ENCODE measurements around the gene PLCB2. TPM values are rescaled to one million over a fixed set of nuclear protein-coding genes. Genes with fewer than 3 reads are reported as not detected.
A peak's percentile ranks its signal among the peaks of the same experiment; 100 is the strongest.

The PLCB2 gene
- total and polyA plus RNA-seq, 9 of the 15 experiments (the other 6 are each of a cell fraction or from before 2014, with no cell fraction given): 0.37 to 12.3 (median 8.0) TPM

DNA sequence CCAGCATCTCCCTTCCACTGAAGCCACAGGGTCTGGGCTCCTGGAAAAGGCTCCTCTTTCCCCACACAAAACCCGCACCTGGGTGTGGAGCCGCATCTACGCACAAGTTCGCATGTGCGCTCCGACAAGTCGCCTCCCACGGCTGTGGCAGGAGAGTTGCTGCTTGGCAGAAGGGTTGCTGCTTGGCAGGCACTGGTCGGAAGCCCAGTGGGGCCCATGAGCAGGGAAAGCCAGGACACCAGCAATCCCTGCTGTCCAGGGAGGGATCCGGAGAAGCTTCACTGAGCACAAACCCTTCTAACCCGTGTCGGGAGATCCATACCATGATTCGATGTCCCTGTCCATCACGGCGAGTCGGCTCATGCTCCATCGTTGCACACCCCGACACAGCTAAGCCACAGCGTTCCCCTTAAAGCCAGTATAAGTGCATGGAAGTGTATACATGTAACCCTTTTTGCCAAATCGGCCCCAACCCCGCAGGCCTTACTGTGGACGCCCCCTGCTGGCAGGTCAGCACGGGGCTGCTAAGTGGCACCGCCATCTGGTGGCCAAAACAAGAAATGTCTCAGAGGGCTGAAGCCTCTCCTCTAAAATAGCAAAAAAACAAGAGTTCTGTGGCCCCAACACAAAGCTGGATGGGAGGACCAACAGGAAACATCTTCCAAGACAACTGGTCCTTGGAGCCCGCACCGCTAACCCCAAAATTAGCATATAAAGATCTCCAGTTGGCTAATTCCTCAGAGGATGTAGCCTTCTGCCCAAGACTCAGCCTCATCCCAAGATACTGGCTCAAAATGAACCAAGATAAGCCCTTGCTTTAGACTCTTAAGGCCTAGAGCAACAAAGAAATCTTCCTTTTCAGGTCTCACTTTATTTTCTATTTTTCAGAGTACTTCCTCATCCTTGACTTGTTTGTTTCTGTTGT, 33.1 kb downstream of the PLCB2 start (continued):
- no peak for TF ChIP-seq SAP30 (IDR thresholded peaks at IDR 0.05; ENCODE audit: borderline replicate concordance, insufficient read depth, low read depth, low read length, poor library complexity, severe bottlenecking)
- TF ChIP-seq FOXK2 (conservative IDR thresholded peaks at IDR 0.05 in 1 of 2, IDR thresholded peaks at IDR 0.05 in 1 of 2; ENCODE audit: low read depth in 2 of 2): 0 out of 4 replicates have a peak, but pooled peaks of 1 of the 2 experiments have one; percentile 12
- TF ChIP-seq, protein P1, sequence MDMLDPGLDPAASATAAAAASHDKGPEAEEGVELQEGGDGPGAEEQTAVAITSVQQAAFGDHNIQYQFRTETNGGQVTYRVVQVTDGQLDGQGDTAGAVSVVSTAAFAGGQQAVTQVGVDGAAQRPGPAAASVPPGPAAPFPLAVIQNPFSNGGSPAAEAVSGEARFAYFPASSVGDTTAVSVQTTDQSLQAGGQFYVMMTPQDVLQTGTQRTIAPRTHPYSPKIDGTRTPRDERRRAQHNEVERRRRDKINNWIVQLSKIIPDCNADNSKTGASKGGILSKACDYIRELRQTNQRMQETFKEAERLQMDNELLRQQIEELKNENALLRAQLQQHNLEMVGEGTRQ (CRISPR knock-in tag; IDR thresholded peaks at IDR 0.05): no peak
- TF ChIP-seq, protein P2, sequence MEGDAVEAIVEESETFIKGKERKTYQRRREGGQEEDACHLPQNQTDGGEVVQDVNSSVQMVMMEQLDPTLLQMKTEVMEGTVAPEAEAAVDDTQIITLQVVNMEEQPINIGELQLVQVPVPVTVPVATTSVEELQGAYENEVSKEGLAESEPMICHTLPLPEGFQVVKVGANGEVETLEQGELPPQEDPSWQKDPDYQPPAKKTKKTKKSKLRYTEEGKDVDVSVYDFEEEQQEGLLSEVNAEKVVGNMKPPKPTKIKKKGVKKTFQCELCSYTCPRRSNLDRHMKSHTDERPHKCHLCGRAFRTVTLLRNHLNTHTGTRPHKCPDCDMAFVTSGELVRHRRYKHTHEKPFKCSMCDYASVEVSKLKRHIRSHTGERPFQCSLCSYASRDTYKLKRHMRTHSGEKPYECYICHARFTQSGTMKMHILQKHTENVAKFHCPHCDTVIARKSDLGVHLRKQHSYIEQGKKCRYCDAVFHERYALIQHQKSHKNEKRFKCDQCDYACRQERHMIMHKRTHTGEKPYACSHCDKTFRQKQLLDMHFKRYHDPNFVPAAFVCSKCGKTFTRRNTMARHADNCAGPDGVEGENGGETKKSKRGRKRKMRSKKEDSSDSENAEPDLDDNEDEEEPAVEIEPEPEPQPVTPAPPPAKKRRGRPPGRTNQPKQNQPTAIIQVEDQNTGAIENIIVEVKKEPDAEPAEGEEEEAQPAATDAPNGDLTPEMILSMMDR (IDR thresholded peaks at IDR 0.05 in 2 of 3, conservative IDR thresholded peaks at IDR 0.05 in 1 of 3; ENCODE audit: insufficient read depth in 2 of 3, low read depth in 1 of 3, low read length in 3 of 3): peak; percentile 100
- no peak for TF ChIP-seq HNRNPL (IDR thresholded peaks at IDR 0.05; ENCODE audit: low read depth, low read length)
- no peak for TF ChIP-seq TGIF2 (CRISPR knock-in tag; IDR thresholded peaks at IDR 0.05)
- TF ChIP-seq RNF2 (IDR thresholded peaks at IDR 0.05): 0 out of 2 replicates have a peak, but pooled peaks have one; percentile 21
- peak; percentile 40; the same call in 1 of the 2 replicates for TF ChIP-seq ZFX (CRISPR knock-in tag; IDR thresholded peaks at IDR 0.05)
- TF ChIP-seq KLF10 (CRISPR knock-in tag; IDR thresholded peaks at IDR 0.05): no peak
- TF ChIP-seq MYNN (IDR thresholded peaks at IDR 0.05): no peak
- TF ChIP-seq MYNN (CRISPR knock-in tag; IDR thresholded peaks at IDR 0.05): no peak
- TF ChIP-seq, protein P3, sequence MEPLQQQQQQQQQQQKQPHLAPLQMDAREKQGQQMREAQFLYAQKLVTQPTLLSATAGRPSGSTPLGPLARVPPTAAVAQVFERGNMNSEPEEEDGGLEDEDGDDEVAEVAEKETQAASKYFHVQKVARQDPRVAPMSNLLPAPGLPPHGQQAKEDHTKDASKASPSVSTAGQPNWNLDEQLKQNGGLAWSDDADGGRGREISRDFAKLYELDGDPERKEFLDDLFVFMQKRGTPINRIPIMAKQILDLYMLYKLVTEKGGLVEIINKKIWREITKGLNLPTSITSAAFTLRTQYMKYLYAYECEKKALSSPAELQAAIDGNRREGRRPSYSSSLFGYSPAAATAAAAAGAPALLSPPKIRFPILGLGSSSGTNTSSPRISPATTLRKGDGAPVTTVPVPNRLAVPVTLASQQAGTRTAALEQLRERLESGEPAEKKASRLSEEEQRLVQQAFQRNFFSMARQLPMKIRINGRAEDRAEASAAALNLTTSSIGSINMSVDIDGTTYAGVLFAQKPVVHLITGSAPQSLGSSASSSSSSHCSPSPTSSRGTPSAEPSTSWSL (CRISPR knock-in tag; IDR thresholded peaks at IDR 0.05; ENCODE audit: borderline replicate concordance): no peak
- TF ChIP-seq IFI16 (CRISPR knock-in tag; IDR thresholded peaks at IDR 0.05): no peak
- no peak for TF ChIP-seq NFIC (IDR thresholded peaks at IDR 0.05)
- TF ChIP-seq, protein P4, sequence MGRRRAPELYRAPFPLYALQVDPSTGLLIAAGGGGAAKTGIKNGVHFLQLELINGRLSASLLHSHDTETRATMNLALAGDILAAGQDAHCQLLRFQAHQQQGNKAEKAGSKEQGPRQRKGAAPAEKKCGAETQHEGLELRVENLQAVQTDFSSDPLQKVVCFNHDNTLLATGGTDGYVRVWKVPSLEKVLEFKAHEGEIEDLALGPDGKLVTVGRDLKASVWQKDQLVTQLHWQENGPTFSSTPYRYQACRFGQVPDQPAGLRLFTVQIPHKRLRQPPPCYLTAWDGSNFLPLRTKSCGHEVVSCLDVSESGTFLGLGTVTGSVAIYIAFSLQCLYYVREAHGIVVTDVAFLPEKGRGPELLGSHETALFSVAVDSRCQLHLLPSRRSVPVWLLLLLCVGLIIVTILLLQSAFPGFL (CRISPR knock-in tag; IDR thresholded peaks at IDR 0.05): 0 out of 2 replicates have a peak, but pooled peaks have one; percentile 73
- TF ChIP-seq EZH2 (IDR thresholded peaks at IDR 0.05; ENCODE audit: borderline replicate concordance, low read depth, low read length): no peak
- TF ChIP-seq, protein P5, sequence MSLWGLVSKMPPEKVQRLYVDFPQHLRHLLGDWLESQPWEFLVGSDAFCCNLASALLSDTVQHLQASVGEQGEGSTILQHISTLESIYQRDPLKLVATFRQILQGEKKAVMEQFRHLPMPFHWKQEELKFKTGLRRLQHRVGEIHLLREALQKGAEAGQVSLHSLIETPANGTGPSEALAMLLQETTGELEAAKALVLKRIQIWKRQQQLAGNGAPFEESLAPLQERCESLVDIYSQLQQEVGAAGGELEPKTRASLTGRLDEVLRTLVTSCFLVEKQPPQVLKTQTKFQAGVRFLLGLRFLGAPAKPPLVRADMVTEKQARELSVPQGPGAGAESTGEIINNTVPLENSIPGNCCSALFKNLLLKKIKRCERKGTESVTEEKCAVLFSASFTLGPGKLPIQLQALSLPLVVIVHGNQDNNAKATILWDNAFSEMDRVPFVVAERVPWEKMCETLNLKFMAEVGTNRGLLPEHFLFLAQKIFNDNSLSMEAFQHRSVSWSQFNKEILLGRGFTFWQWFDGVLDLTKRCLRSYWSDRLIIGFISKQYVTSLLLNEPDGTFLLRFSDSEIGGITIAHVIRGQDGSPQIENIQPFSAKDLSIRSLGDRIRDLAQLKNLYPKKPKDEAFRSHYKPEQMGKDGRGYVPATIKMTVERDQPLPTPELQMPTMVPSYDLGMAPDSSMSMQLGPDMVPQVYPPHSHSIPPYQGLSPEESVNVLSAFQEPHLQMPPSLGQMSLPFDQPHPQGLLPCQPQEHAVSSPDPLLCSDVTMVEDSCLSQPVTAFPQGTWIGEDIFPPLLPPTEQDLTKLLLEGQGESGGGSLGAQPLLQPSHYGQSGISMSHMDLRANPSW (CRISPR knock-in tag; IDR thresholded peaks at IDR 0.05): peak; percentile 66; the same call in 1 of the 2 replicates
- no peak for TF ChIP-seq TCF7L2 (IDR thresholded peaks at IDR 0.05; ENCODE audit: low read depth, low read length)
- TF ChIP-seq HOXB6 (CRISPR knock-in tag; IDR thresholded peaks at IDR 0.05; ENCODE audit: borderline replicate concordance): no peak
